ENCODE data around the gene TAS2R43. TPM values are rescaled to one million over a fixed set of nuclear protein-coding genes. Genes with fewer than 3 reads are reported as not detected.
"Not testable (repeated sequence)": the region's sequence is repeated elsewhere in the genome, so short reads cannot be mapped to it uniquely, and the experiment has no call there.

TAS2R43 gene
- total RNA-seq, 1 experiment from 2014 or later, result not detected

- DNase-seq (ENCODE audit: low spot score), result no peak
Measured at GRCh38 chr12:11059784-11060183, 32.3 kb downstream of the TAS2R43 start.

GRCh38 chr12:11059041-11059440 lies 33.1 kb downstream of the TAS2R43 start:
- no peak for DNase-seq (ENCODE audit: low spot score)

- DNase-seq (ENCODE audit: low spot score), result no peak
Measured at GRCh38 chr12:11055306-11055705, 36.8 kb downstream of the TAS2R43 start.

GRCh38 chr12:11049806-11050531 lies 42.1 kb downstream of the TAS2R43 start:
- not testable (repeated sequence) for DNase-seq (ENCODE audit: low spot score)

- DNase-seq (ENCODE audit: low spot score), result not testable (repeated sequence)
Measured at GRCh38 chr12:11041366-11041765, 50.7 kb downstream of the TAS2R43 start.

Other genes with a start within 250 kb of the TAS2R43 start
- gene PRR4, start 242.8 kb downstream of the TAS2R43 start, total RNA-seq (2014; rRNA removed; shearing (Covaris generic)), result 0.87 and 3.6 TPM in 2 replicates
- gene PRH1, start 208.1 kb downstream of the TAS2R43 start, total RNA-seq (2014; rRNA removed; shearing (Covaris generic)), result 7.4 and 9.9 TPM in 2 replicates
- gene TAS2R13, start 182.8 kb downstream of the TAS2R43 start, total RNA-seq (2014; rRNA removed; shearing (Covaris generic)), result 0.08 and 0.17 TPM in 2 replicates
- not detected in 2 replicates for gene PRH2, start 163.1 kb downstream of the TAS2R43 start, total RNA-seq (2014; rRNA removed; shearing (Covaris generic))
- gene TAS2R14, start 153.1 kb downstream of the TAS2R43 start, total RNA-seq (2014; rRNA removed; shearing (Covaris generic)), result 1.6 and 3.3 TPM in 2 replicates
- not detected in 2 replicates for gene TAS2R50, start 105.4 kb downstream of the TAS2R43 start, total RNA-seq (2014; rRNA removed; shearing (Covaris generic))
- 0.62 TPM in 1 of 2 replicates, not detected in the other for gene TAS2R20, start 94.0 kb downstream of the TAS2R43 start, total RNA-seq (2014; rRNA removed; shearing (Covaris generic))
- gene TAS2R19, start 69.7 kb downstream of the TAS2R43 start, total RNA-seq (2014; rRNA removed; shearing (Covaris generic)), result 0.21 TPM in 1 of 2 replicates, not detected in the other
- 1.4 TPM in 1 of 2 replicates, not detected in the other for gene TAS2R31, start 60.9 kb downstream of the TAS2R43 start, total RNA-seq (2014; rRNA removed; shearing (Covaris generic))
- gene TAS2R46, start 30.0 kb downstream of the TAS2R43 start, total RNA-seq (2014; rRNA removed; shearing (Covaris generic)), result 0.23 TPM in 1 of 2 replicates, not detected in the other
- 0.10 TPM in 1 of 2 replicates, not detected in the other for gene TAS2R30, start 42.3 kb upstream of the TAS2R43 start, total RNA-seq (2014; rRNA removed; shearing (Covaris generic))
- gene SMIM10L1, start 78.9 kb upstream of the TAS2R43 start, total RNA-seq (2014; rRNA removed; shearing (Covaris generic)), result 8.4 and 10.1 TPM in 2 replicates
- gene TAS2R42, start 94.6 kb upstream of the TAS2R43 start, total RNA-seq (2014; rRNA removed; shearing (Covaris generic)), result not detected in 2 replicates
- gene PRB3, start 177.4 kb upstream of the TAS2R43 start, total RNA-seq (2014; rRNA removed; shearing (Covaris generic)), result not detected in 2 replicates
- gene PRB4, start 218.1 kb upstream of the TAS2R43 start, total RNA-seq (2014; rRNA removed; shearing (Covaris generic)), result not detected in 2 replicates